IPS DF 6.9 (cell line): ENCODE results near the gene LRRTM1.
A peak's percentile ranks its signal among the peaks of the same experiment; 100 is the strongest.

Source experiments
- DNase-seq: peaks from one replicate; pipeline ENCODE4 v3.0.0-alpha.2; 2013; ENCODE audit warnings: low read depth, low spot score
- H3K27ac ChIP-seq: one replicate; pipeline ENCODE4 v1.5.1; 2013; ENCODE audit warnings: low read length, control low read depth
- H3K27me3 ChIP-seq: 2 replicates; pipeline ENCODE4 v1.6.1; 2013; ENCODE audit warnings: mild to moderate bottlenecking, low read length; ENCODE audit not compliant: control insufficient read depth, insufficient read depth
- H3K36me3 ChIP-seq: 2 replicates; pipeline ENCODE4 v1.6.1; 2013; ENCODE audit warnings: low read length; ENCODE audit not compliant: control insufficient read depth, insufficient read depth
- H3K4me1 ChIP-seq: 2 replicates; pipeline ENCODE4 v1.6.1; 2013; ENCODE audit warnings: low read length; ENCODE audit not compliant: control insufficient read depth, insufficient read depth
- H3K4me3 ChIP-seq: 2 replicates; pipeline ENCODE4 v1.5.1; 2013; ENCODE audit warnings: mild to moderate bottlenecking, low read length
- H3K9me3 ChIP-seq: 2 replicates; pipeline ENCODE4 v1.6.1; 2013; ENCODE audit warnings: low read length, inconsistent platforms; ENCODE audit not compliant: control insufficient read depth, insufficient read depth
- WGBS: extraction: QIAGEN DNeasy Blood & Tissue Kit; methylation state at CpG from one replicate; pipeline ENCODE4 v1.1.7; 2013; ENCODE audit warnings: mixed read lengths, missing lambda C conversion rate; ENCODE audit not compliant: insufficient read length, insufficient coverage; 5-methylcytosine and 5-hydroxymethylcytosine counted together

The LRRTM1 gene

DNA sequence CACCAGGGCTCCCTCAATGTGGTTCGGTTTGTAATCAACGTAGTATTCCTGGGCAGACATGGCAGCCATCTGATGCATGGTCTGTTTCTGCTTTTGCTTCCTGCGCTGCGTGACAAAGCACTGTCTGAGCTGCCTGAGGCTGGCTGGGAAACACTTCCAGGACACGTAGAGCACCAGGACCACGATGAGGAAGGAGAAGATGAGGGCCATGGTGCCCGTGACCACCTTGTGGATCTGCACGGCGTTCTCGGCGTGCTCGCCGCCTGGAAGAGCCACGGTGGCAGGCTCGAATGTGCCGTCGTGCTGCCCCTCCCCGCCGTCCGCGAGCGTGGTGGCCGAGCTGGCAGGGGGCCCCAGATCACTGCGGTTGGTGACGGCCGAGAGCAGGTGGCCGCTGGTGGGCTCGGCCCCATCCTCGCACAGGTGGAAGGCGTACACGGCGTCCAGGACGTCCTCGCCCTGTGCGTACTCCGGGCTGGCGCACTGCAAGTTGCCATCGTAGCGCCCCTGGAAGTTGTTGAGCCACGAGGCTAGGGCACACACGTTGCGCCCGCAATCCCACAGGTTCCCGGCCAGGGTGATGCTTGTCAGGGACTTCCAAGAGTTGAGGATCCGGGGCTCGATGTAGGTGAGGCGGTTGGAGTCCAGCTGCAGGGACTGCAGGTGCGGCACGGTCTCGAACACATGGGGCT is 2.1 kb downstream of the LRRTM1 start:
- no peak overlapping the region for H3K27ac ChIP-seq
- no peaks in the 10 kb centered on the region for H3K9me3 ChIP-seq
- H3K27me3 ChIP-seq = peaks cover 42% of the 10 kb centered on the region
- no CpG with 5 or more reads among the region's 50 CpGs for WGBS
- H3K4me1 ChIP-seq = peaks cover 8% of the 10 kb centered on the region; the same call in 1 of the 2 replicates
- H3K4me3 ChIP-seq = peak overlapping the region; percentile 25; the same call in 1 of the 2 replicates
- H3K36me3 ChIP-seq = no peaks in the 10 kb centered on the region
- no peak for DNase-seq

DNA sequence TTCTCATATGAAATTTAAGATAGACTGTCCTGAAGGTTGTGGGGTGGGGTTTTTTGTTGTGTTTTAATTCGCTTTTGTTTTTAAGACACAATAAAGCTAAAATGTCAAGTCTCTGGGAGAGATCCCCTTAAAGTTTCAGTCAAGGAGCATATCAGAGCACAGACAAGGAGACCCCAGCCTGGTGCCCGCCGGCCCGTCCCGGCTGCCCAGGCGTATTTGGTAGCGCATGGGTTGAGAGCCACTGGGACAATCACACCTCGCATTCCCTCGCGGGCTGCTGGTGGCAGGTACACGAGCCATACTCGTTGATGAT is 2.6 kb downstream of the LRRTM1 start:
- peak overlapping the region; percentile 25; the same call in 1 of the 2 replicates for H3K4me3 ChIP-seq
- H3K9me3 ChIP-seq = no peaks in the 10 kb centered on the region
- DNase-seq = no peak
- WGBS = no CpG with 5 or more reads among the region's 12 CpGs
- H3K4me1 ChIP-seq = peaks cover 8% of the 10 kb centered on the region; the same call in 1 of the 2 replicates
- H3K36me3 ChIP-seq = no peaks in the 10 kb centered on the region
- H3K27ac ChIP-seq = no peak overlapping the region
- H3K27me3 ChIP-seq = peaks cover 42% of the 10 kb centered on the region

DNA sequence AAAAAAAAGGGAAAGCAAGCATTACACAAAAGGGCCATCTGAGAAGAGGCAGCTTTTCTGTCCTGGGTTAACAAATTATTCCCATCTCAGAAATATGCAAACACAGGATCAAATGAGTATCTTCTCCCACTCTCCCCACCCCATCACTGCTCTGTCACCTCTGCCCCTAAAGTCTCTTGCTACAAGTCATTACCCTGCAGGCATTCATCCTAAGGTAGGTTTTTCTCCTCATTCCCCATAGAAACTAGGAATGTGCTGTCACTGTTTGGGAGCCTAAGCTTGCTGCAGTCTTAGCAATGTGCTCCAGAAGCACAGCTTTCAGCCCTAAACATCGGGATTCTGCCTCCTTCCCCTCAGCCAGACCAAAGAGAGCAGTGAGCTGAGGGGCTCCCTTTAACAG is 3.6 kb downstream of the LRRTM1 start:
- Histone ChIP-seq H3K9me3 (no peaks in the 10 kb centered on the region), H3K4me1 (peaks cover 8% of the 10 kb centered on the region; the same call in 1 of the 2 replicates), H3K27ac (no peak overlapping the region), H3K4me3 (no peak overlapping the region), H3K27me3 (peaks cover 42% of the 10 kb centered on the region), H3K36me3 (no peaks in the 10 kb centered on the region)
- DNase-seq = no peak
- WGBS = no CpG with 5 or more reads among the region's 1 CpG

DNA sequence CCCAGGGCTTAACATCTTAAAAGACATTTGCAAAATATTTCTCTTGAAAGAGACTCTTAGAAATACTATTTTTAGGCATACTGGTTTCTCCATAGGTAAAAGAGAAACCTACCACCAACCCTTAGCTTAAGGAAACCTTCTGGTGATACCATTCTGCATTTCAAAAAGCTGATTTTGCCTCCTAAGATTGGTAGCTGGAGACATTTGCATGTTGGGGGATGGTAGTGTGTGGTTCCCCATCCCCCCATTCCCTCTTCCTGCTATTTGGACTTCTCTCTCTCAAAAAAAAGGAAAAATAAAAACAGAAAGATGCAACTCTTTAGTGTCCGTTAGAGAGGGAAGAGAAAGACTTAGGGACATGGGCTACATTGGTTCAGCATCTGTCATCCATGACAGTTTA is 4.2 kb downstream of the LRRTM1 start:
- no peak for DNase-seq
- no peaks in the 10 kb centered on the region for H3K36me3 ChIP-seq
- H3K4me1 ChIP-seq = peaks cover 8% of the 10 kb centered on the region; the same call in 1 of the 2 replicates
- H3K4me3 ChIP-seq = no peak overlapping the region
- WGBS = no CpG with 5 or more reads among the region's 1 CpG
- H3K9me3 ChIP-seq = no peaks in the 10 kb centered on the region
- no peak overlapping the region for H3K27ac ChIP-seq
- H3K27me3 ChIP-seq = peaks cover 36% of the 10 kb centered on the region

DNA sequence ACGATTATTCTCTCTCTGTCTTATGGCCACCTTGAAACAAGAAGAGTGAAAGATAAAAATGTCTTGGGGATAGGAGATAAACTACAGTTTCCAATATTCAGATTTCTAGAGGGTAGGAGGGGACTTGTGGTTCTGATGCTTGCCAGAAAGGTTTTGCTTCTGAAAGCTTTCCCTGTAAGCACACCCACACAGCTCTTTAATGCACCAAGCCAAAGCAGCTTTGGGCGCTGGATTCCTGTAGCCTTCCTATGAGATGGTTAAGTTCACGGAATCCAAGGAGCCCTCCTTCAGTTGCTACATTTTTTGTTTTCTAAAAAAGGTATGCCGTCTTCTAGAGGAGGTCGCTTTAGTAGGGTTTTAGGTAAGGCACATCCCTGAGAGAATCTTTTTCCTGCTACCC is 4.9 kb downstream of the LRRTM1 start:
- DNase-seq = no peak
- peaks cover 29% of the 10 kb centered on the region for H3K27me3 ChIP-seq
- no peak overlapping the region for H3K4me3 ChIP-seq
- peaks cover 8% of the 10 kb centered on the region; the same call in 1 of the 2 replicates for H3K4me1 ChIP-seq
- no CpG with 5 or more reads among the region's 5 CpGs for WGBS
- H3K27ac ChIP-seq = no peak overlapping the region
- H3K9me3 ChIP-seq = no peaks in the 10 kb centered on the region
- no peaks in the 10 kb centered on the region for H3K36me3 ChIP-seq

DNA sequence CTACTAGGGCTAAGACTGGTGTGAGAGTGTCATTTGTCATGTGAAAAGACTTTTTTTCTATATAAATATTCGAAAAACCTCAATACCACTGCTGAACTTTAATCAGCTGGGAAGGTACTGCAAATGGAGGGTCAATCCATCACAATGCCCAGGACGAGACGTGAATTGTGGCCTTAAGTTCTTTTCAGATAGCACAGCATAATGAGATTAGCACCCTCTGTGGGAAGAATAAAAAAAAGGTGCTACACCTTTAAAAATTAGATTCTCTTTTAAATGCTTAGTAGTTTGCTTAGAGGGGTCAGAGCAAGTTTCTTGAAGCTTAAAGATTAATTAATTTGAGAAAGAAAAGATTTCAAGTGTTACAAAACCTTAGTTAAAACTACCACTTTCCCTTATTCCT is 5.6 kb downstream of the LRRTM1 start:
- WGBS = no CpG with 5 or more reads among the region's 3 CpGs
- Histone ChIP-seq H3K4me3 (no peak overlapping the region), H3K27me3 (peaks cover 24% of the 10 kb centered on the region), H3K36me3 (no peaks in the 10 kb centered on the region), H3K9me3 (no peaks in the 10 kb centered on the region), H3K27ac (no peak overlapping the region), H3K4me1 (peaks cover 8% of the 10 kb centered on the region; the same call in 1 of the 2 replicates)
- DNase-seq = no peak

DNA sequence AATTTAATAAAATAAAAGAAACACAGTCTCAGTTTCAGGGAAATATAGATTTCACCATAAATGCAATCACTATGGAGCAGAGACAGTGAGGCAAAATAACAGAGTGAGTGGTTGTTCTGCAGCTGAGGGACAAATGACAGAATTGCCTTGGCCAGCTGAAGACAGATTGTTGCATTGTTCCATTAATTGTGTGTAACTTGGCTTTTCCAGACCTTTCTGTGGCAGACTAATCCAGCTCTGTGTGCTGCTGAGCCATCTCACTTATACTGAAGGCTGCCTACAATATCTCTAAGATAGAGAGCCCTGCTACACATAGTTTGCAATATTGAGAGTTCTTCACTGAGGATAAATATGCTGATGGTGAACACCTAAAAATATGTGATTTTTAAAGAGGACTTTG is 11.5 kb downstream of the LRRTM1 start:
- DNase-seq = no peak
- H3K4me1 ChIP-seq = no peaks in the 10 kb centered on the region
- no peak overlapping the region for H3K27ac ChIP-seq
- no peaks in the 10 kb centered on the region; the same call in 1 of the 2 replicates for H3K9me3 ChIP-seq
- no peak overlapping the region for H3K4me3 ChIP-seq
- H3K36me3 ChIP-seq = no peaks in the 10 kb centered on the region
- no peaks in the 10 kb centered on the region for H3K27me3 ChIP-seq

DNA sequence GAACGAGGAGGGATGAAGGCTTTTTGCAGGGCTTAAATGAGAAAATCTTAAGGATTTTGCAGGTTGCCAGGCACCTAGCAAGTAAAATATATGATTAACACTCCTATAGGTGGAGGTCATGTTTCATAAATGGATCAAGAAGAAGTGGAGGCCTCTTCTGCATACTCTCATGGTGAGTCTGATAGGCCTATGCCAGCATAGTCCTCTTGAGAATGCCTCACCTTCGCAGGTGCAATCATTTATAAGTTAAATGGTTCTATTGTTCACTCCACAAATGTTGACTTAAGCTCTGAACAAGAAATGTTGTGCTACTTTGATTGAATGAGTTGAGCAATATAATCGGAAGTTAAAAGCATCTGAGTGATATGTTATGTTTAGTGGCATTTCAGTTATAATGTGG is 12.1 kb downstream of the LRRTM1 start:
- no peaks in the 10 kb centered on the region for H3K27me3 ChIP-seq
- H3K4me3 ChIP-seq = no peak overlapping the region
- no peak overlapping the region for H3K27ac ChIP-seq
- no peaks in the 10 kb centered on the region; the same call in 1 of the 2 replicates for H3K9me3 ChIP-seq
- no peak for DNase-seq
- no peaks in the 10 kb centered on the region for H3K36me3 ChIP-seq
- no peaks in the 10 kb centered on the region for H3K4me1 ChIP-seq
- no CpG with 5 or more reads among the region's 3 CpGs for WGBS

DNA sequence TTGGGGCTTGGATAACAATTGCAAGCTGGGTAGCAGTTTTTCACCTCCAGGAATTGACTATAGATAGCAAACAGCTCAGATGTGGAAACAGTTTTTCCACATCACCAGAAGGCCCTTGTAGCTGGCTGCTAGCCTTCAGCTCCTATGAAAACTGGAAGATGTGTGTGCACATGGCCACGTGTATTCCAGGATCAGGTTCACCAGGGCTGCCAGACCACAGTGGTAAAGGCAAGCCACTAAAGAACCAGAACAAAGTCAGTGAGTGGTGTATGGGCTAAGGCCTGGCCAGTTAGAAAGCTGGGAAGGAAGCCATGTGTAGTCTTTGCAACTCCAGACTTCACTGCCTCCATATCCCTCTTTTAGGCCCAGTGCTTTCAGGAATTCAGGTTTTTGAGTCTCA is 12.9 kb downstream of the LRRTM1 start:
- Histone ChIP-seq H3K9me3 (no peaks in the 10 kb centered on the region; the same call in 1 of the 2 replicates), H3K4me3 (no peak overlapping the region), H3K36me3 (no peaks in the 10 kb centered on the region), H3K27me3 (no peaks in the 10 kb centered on the region), H3K4me1 (no peaks in the 10 kb centered on the region), H3K27ac (no peak overlapping the region)
- WGBS = no CpG with 5 or more reads among the region's 1 CpG
- DNase-seq = no peak

DNA sequence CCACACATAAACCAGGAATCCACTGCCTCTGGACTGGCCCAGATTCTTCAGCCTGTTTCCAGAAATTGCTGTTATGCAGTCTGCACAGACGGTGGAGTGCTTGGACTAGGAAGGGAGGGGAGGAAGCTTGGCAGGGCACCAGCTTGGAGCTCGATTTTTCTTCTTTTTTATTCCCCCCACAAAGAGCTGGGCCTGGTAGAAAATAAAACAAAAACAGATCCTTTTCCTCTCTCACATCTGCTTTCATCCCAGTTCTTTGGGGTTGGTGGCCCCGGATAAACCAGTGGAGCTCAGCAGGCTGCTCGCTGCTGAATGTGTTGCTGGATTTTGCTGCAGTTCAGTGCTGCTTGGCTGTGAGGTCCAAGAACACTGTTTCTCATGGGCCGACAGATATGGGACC is 16.0 kb downstream of the LRRTM1 start:
- Histone ChIP-seq H3K9me3 (no peaks in the 10 kb centered on the region; the same call in 1 of the 2 replicates), H3K4me1 (no peaks in the 10 kb centered on the region), H3K27ac (no peak overlapping the region), H3K4me3 (no peak overlapping the region), H3K36me3 (no peaks in the 10 kb centered on the region), H3K27me3 (no peaks in the 10 kb centered on the region)
- no peak for DNase-seq
- WGBS = no CpG with 5 or more reads among the region's 5 CpGs

DNA sequence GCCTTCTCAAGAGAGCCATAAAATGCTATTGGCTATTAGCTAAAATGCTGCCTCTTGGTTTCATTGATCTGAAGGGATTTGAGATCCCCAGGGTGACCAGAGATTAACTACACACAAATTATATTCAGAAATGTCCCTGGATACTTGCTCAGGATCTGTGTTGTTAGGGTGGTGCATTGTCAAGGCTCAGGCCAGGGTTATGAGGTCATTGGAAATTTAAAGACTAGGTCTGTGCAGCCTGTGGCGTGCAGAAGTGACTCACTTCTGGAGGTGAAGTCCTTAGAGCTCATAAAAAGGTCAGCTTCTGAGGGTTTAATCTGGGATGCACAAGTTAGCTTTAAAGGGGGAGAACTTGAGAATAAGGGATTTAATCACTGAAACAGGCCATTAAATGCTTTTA is 23.5 kb downstream of the LRRTM1 start:
- H3K9me3 ChIP-seq = no peaks in the 10 kb centered on the region
- H3K4me1 ChIP-seq = no peaks in the 10 kb centered on the region
- DNase-seq = no peak
- no peak overlapping the region for H3K27ac ChIP-seq
- no peak overlapping the region for H3K4me3 ChIP-seq
- WGBS = no CpG with 5 or more reads among the region's 1 CpG
- no peaks in the 10 kb centered on the region for H3K36me3 ChIP-seq
- no peaks in the 10 kb centered on the region for H3K27me3 ChIP-seq
